GM12872 (cell line): ENCODE results near the gene PRKAR1B.

Experiments
- CTCF ChIP-seq: IDR thresholded peaks from 3 replicates; pipeline ENCODE4 v1.5.1; 2011; ENCODE audit warnings: low read depth, mild to moderate bottlenecking, low read length, moderate library complexity; ENCODE audit not compliant: insufficient read depth

The PRKAR1B gene

DNA sequence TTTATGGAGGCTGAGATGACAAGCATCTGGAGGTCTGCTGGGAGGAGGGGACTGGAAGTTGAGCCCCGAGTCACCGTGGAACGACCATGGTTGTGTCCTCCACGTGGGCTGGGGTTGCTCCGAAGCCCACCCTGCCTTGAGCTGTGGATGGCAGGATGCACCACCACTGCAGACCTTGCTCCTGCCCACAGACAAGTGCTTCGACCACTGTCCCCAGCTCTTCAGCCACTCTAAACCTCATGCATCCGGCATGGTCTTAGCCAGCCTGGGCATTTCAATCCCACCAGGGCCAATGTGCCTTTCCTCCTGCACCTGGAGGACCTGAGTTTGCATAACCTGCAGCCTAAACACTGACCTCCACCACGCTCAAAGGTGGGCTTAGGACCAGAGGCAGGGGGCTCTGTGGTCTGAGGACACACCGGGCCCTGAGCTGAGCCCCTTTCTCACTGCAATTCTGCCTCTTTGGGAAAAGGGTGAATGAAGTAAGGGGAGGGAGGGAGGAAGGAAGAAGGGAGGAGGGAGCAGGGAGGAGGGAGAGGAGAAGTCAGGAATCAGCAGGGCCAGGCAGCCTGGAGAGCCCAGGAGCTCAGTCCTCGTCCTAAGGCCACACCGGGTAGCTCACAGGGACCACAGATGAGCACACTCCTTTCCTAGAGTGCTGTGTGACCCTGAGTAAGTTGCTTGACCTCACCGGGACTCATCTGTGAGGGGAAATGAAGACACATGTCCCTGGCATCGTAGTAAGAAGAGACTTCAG lies 45.4 kb downstream of the PRKAR1B start:
- no peak for TF ChIP-seq CTCF

- TF ChIP-seq CTCF = no peak
Observed at GRCh38 chr7:680411-681127, 46.5 kb downstream of the PRKAR1B start.

GRCh38 chr7:676972-677385 lies 50.1 kb downstream of the PRKAR1B start:
- TF ChIP-seq CTCF = no peak

GRCh38 chr7:676246-676971 lies 50.7 kb downstream of the PRKAR1B start:
- TF ChIP-seq CTCF = no peak

DNA sequence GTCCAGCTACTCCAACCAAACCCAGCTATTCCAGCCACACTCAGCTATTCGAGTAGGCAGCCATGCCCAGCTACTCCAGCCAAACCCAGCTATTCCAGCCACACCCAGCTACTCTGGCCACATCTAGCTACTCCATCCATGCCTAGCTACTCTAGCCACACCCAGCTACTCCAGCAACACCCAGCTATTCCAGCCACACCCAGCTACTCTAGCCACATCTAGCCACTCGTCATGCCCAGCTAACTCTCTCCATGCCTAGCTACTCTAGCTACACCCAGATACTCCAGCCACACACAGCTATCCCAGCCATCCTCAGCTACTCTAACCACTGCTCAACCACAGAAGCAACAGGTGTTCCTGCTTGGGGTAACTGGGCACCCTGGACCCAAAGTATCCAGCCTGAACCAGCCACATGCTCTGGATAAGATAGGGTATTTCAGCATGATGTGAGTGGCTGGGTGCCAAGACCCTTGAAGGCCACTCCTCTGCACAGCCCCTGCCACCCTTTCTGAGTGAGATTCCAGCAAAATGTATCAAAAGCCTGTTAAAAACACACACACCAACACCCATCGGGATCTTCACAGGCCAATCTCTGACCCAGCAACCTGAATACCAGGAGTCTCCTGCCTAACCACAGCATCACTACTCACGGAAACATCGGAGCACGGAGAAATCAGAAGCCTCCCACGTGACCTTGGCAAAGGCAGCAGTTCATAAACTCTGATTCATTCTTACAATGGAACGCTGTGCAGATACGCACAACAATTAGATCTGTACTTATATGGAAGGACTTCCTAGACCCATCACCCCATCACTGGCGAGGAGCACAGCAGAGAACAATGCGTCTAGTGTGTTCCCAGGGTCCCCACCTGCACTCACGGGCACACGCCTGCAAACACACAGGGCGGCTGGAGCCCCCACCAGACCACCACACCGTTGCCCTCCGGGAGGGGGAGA lies 52.3 kb downstream of the PRKAR1B start:
- no peak for TF ChIP-seq CTCF

DNA sequence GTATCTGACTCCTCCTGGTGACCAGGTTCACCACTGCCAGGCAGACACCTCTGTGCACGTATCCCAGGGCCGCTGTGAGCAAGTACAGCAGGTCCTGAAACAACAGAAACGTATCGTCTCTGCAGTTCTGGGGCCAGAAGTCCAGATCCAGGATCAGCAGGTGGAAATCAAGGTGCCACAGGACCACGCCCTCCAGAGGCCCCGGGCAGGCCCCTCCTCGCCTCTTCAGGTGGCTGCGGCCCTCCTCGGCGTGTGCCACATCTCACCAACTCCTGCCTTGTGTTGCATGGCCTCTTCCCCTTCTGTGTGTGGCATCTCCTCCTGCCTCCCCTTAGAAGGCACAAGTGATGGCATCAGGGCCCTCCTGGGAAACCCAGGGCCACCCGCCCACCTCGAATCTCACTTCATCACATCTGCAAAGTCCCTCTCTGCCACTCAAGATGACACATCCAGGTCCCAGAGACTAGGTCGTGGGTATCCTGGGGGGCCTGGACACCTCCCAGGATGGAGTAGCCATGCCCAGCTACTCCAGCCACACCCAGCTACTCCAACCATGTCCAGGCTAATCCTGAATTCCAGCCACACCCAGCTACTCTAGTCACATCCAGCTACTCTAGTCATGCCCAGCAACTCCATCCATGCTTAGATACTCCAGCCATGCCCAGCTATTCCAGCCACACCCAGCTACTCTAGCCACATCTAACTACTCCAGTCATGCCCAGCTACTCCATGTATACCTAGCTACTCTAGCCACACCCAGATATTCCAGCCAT lies 53.2 kb downstream of the PRKAR1B start:
- TF ChIP-seq CTCF = no peak
